Measurements from ENCODE around the gene BCAS1. TPM values are rescaled to one million over a fixed set of nuclear protein-coding genes. Genes with fewer than 3 reads are reported as not detected.
A peak's percentile ranks its signal among the peaks of the same experiment; 100 is the strongest.

The BCAS1 gene
- total and polyA plus RNA-seq, 10 of the 15 experiments (the other 5 are each of a cell fraction or from before 2014, with no cell fraction given) = 0.21 to 1.4 (median 0.55) TPM

- TF ChIP-seq ETV6 (conservative IDR thresholded peaks at IDR 0.05 in 1 of 2, IDR thresholded peaks at IDR 0.05 in 1 of 2; ENCODE audit: borderline replicate concordance in 1 of 2, low read depth in 1 of 2) (peak in 1 of 2 experiments; percentile 64; a peak in 1 of 4 replicates), NR2C1 (IDR thresholded peaks at IDR 0.05) (no peak), ATF2 (IDR thresholded peaks at IDR 0.05; ENCODE audit: low read length) (no peak), EZH2 (IDR thresholded peaks at IDR 0.05; ENCODE audit: borderline replicate concordance, control insufficient read depth, low read depth, low read length) (no peak), EP300 (IDR thresholded peaks at IDR 0.05; ENCODE audit: borderline replicate concordance in 1 of 2, control insufficient read depth in 1 of 2, low read depth in 2 of 2, low read length in 2 of 2) (0 out of 4 replicates have a peak, but pooled peaks of 1 of the 2 experiments have one; percentile 24), DPF2 (IDR thresholded peaks at IDR 0.05) (no peak), FOS (IDR thresholded peaks at IDR 0.05; ENCODE audit: borderline replicate concordance, extremely low read depth, insufficient read length) (no peak), ATF3 (IDR thresholded peaks at IDR 0.05; ENCODE audit: borderline replicate concordance, extremely low read depth, low read depth, low read length) (no peak), BCL11A (IDR thresholded peaks at IDR 0.05; ENCODE audit: low read depth, low read length) (no peak), E4F1 (IDR thresholded peaks at IDR 0.05; ENCODE audit: borderline replicate concordance, partially characterized antibody) (no peak), YBX1 (IDR thresholded peaks at IDR 0.05) (no peak), MYB (IDR thresholded peaks at IDR 0.05; ENCODE audit: borderline replicate concordance, low read depth, low read length) (no peak), SREBF2 (IDR thresholded peaks at IDR 0.05; ENCODE audit: low read length) (no peak), CHD4 (IDR thresholded peaks at IDR 0.05) (no peak), CEBPB (IDR thresholded peaks at IDR 0.05; ENCODE audit: borderline replicate concordance in 1 of 2, low read depth in 2 of 2, low read length in 2 of 2) (no peak), ZBTB40 (IDR thresholded peaks at IDR 0.05; ENCODE audit: borderline replicate concordance) (no peak)
These were observed 9.3 kb upstream of the BCAS1 start (continued) for GRCh38 chr20:54079652-54080051.
